Breast epithelium (tissue), 4 donors: ENCODE measurements around the gene DSCAML1. TPM values are rescaled to one million over a fixed set of nuclear protein-coding genes. Genes with fewer than 3 reads are reported as not detected.

Experiments used
- DNase-seq, 2 donors: peaks; one replicate each; pipeline ENCODE4 v3.0.0-alpha.2; 2019; ENCODE audit warnings: low spot score in 2 of 2
- H3K27ac ChIP-seq, 2 donors: fragments of 200-600 bp; sonication (generic) in 1 of 2; one replicate each; pipeline ENCODE4 v1.5.1; 2016 to 2019; ENCODE audit warnings: mild to moderate bottlenecking in 1 of 2
- H3K27me3 ChIP-seq, 2 donors: fragments of 200-600 bp; sonication (generic) in 1 of 2; one replicate each; pipeline versions ENCODE4 v1.5.1 to v1.6.0; 2017 to 2019; ENCODE audit warnings: control low read depth in 1 of 2, mild to moderate bottlenecking in 1 of 2
- H3K36me3 ChIP-seq: fragments of 200-600 bp; one replicate; pipeline ENCODE4 v1.5.1; 2019
- H3K4me1 ChIP-seq, 2 donors: fragments of 200-600 bp; sonication (generic); one replicate each; pipeline ENCODE4 v1.5.1; 2016 to 2019; ENCODE audit warnings: control low read depth in 1 of 2
- H3K4me3 ChIP-seq, 3 donors: fragments of 200-600 bp; sonication (generic); 1 replicate in 2 of 3; 2 replicates in 1 of 3; pipeline ENCODE4 v1.5.1; 2016 to 2019; ENCODE audit warnings: mild to moderate bottlenecking in 3 of 3, moderate library complexity in 2 of 3
- H3K9me3 ChIP-seq, 2 donors: fragments of 200-600 bp; sonication (generic) in 1 of 2; one replicate each; pipeline ENCODE4 v1.5.1; 2016 to 2019; ENCODE audit warnings: control low read depth in 1 of 2
- CTCF ChIP-seq, 3 donors: fragments of 450-650 bp; IDR thresholded peaks; one replicate each; pipeline ENCODE4 v1.5.1; 2016 to 2017; ENCODE audit warnings: antibody characterized with exemption in 3 of 3, mild to moderate bottlenecking in 3 of 3, moderate library complexity in 3 of 3
- POLR2A ChIP-seq: fragments of 450-650 bp; IDR thresholded peaks from one replicate; pipeline ENCODE4 v1.6.1; 2016; ENCODE audit warnings: antibody characterized with exemption, mild to moderate bottlenecking, moderate library complexity
- POLR2AphosphoS5 ChIP-seq, 3 donors: sonication (generic); formaldehyde crosslinking; IDR thresholded peaks; one replicate each; pipeline ENCODE4 v1.6.1; 2017; ENCODE audit warnings: antibody characterized with exemption in 3 of 3
- intact Hi-C: fragments of 100-400 bp; cut with DNase I; formaldehyde crosslinking; loops from one replicate; pipeline ENCODE4 v1.15.1; 2023; ENCODE audit warnings: low total_unique reads
- total RNA-seq, 3 donors: library from RNA; depleted of rRNA; stranded (reverse); fragments of >200 nt; gene quantifications; one replicate each; pipeline ENCODE4 v1.1.0, GENCODE V29; 2016

DSCAML1 gene
- total RNA-seq, 3 donors from 2014 or later: 0.33 to 1.8 (median 0.64) TPM

DNA sequence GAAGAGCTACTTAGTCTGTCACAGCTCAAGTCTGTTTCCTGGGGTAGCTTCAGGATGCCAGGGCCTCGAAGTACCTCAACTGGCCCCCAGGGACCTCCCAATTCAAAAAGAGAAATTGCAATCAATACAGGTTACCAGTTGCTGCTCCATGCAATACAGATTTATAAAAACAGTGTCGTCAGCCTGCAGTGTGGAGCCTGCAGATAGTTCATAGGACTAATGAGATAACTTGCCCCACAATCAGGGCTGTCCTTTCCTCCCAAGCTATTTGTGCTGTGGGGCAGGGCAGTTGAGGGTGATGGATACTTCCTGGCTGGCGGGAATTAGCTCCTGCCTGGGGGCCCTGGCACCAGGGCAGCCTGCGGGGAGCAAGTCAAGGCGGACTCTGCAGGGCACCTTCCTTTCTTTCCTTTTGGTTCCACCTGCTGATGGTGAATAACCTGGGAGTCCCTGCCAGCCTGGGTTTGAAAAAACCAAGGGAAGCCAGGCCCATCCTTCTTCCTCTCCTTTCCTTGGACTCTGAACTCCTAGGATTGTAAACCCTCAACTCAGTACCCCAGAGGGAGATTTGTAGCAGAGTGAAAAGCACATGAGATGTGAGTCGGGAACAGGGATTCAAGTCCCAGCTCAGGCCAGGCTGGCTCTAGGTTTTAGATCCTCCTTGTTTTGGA is 252.8 kb downstream of the DSCAML1 start:
- intact Hi-C loops: loop anchor here (10.0 kb wide), 1 partner anchor 1031 kb away; the partner anchor contains the start of gene ARCN1

DNA sequence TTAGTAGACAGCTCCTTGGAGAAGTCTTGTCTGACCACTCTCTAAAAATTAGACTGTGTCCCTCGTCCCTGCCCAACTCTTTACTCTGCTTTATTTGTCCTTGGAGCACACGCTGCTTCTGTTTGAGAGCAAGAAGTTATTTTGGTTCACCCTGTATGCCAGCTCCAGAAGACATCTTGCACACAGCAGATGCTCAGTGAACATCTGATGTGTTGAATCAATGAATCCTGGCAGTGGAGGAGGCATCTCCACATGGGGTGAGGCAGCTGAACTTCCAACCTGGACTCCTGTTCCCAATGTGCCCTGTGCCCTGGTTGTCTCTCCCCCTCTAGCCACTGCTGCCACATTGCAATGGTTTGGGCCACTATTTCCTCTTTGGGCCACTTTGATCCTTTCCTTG is 255.8 kb downstream of the DSCAML1 start:
- Histone ChIP-seq H3K4me1 (no peaks in the 10 kb centered on the region), H3K9me3 (peaks cover 0 to 20% of the 10 kb centered on the region in 2 donors)
- intact Hi-C loops: loop anchor here (10.0 kb wide), 1 partner anchor 1034 kb away; the partner anchor contains the start of gene ARCN1

More for the DNA sequence above, 252.8 kb downstream of the DSCAML1 start:
- H3K4me1 ChIP-seq: no peaks in the 10 kb centered on the region
- DNase-seq: no peak
- TF ChIP-seq POLR2A (no peak), CTCF (IDR thresholded peaks at IDR 0.05) (no peak), POLR2AphosphoS5 (IDR thresholded peaks at IDR 0.05) (no peak)
- H3K9me3 ChIP-seq: peaks cover 0 to 20% of the 10 kb centered on the region in 2 donors
- no peaks in the 10 kb centered on the region for H3K36me3 ChIP-seq
- no peaks in the 10 kb centered on the region for H3K27me3 ChIP-seq
- H3K4me3 ChIP-seq: no peak overlapping the region
- H3K27ac ChIP-seq: no peak overlapping the region

DNA sequence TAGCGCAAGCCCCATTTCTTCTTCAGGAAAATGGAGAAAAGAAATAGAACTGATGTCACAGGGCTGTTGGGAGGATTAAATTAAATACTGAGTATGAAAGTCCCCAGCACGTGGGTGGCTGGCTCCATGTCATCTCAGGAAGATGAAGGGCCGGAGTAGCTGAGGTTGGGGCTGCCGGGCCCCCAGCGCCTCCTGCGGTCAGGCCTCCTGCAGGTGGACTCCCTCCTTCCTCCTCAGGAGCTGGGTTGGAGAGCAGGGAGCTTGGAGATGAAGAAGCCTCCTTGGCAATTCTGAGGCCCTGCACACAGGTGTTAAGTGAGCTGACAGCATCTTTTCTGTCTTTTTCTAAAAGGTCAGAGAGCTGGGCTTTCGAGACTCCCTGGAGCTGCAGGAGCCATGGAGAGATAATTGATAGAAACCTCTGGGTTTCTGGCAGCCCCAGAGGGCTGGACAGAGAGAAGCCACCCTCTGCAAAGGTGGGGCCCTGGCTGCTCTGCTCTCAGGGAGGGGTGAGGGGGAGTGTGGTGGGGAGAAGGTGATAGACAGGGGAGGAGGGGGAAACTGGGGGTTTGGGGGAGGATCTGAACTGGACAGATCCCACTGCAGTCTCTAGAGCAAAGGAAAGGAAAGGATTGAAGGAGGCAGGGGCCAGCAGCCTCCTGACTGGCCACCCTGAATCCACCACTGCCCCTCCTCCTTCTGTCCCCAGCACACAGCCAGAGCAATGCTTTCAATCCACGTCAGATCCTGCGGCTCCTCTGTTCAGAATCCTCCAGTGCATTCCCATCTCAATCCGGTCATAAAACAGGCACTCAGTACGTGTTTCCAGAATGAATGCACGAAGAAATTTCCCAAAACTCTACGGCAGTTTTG is 258.5 kb downstream of the DSCAML1 start:
- intact Hi-C loops: no loop called here
- Histone ChIP-seq H3K36me3 (no peaks in the 10 kb centered on the region), H3K4me1 (no peaks in the 10 kb centered on the region), H3K27ac (no peak overlapping the region), H3K4me3 (no peak overlapping the region), H3K9me3 (peaks cover 0 to 8% of the 10 kb centered on the region in 2 donors), H3K27me3 (no peaks in the 10 kb centered on the region)
- DNase-seq: no peak
- TF ChIP-seq CTCF (IDR thresholded peaks at IDR 0.05): no peak
- no peak for TF ChIP-seq POLR2A
- no peak for TF ChIP-seq POLR2AphosphoS5 (IDR thresholded peaks at IDR 0.05)

More for the DNA sequence above, 255.8 kb downstream of the DSCAML1 start:
- Histone ChIP-seq H3K4me3 (no peak overlapping the region), H3K36me3 (no peaks in the 10 kb centered on the region), H3K27ac (no peak overlapping the region), H3K27me3 (no peaks in the 10 kb centered on the region)
- DNase-seq: no peak
- no peak for TF ChIP-seq POLR2AphosphoS5 (IDR thresholded peaks at IDR 0.05)
- TF ChIP-seq POLR2A: no peak
- no peak for TF ChIP-seq CTCF (IDR thresholded peaks at IDR 0.05)

GRCh38 chr11:117535850-117536411 is 261.1 kb downstream of the DSCAML1 start:
- Histone ChIP-seq H3K27ac (peak overlapping the region; percentile 49 to 52), H3K9me3 (no peaks in the 10 kb centered on the region), H3K36me3 (no peaks in the 10 kb centered on the region), H3K4me3 (peak overlapping the region in 1 of 3 donors; percentile 54), H3K4me1 (no peaks in the 10 kb centered on the region), H3K27me3 (no peaks in the 10 kb centered on the region)
- no peak for DNase-seq
- no peak for TF ChIP-seq POLR2A
- TF ChIP-seq POLR2AphosphoS5 (IDR thresholded peaks at IDR 0.05): no peak
- no peak for TF ChIP-seq CTCF (IDR thresholded peaks at IDR 0.05)
- intact Hi-C loops: no loop called here
